ENCODE results near the gene DAB2IP.

Gene DAB2IP

DNA sequence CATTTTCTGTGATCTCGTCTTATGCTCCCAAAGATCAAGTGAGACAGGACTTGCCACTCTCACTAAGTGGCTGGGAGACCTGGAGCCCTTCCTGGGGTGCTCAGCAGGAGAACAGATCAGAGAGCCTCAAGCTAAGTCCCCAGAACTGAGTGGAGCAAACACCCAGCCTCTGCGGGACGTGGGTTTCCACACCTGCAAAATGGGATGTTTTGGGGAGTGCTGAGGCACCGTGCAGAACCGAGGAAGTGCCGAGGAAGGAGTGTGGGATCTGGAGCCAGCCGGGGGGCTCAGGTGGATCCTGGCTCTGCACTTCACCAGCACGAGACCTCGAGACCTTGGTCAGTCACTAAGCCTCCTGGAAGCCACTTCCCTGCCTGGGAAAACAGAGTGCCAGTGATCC, 166.0 kb downstream of the DAB2IP start:
- intact Hi-C loops (cut with DNase I; ENCODE audit: low total_unique reads) = no loop called here
- H3K27ac ChIP-seq = no peak overlapping the region
- peaks cover 0 to 9% (median 5%) of the 10 kb centered on the region in 3 donors for H3K36me3 ChIP-seq
- H3K4me3 ChIP-seq = no peak overlapping the region
- no peaks in the 10 kb centered on the region for H3K27me3 ChIP-seq
- no peaks in the 10 kb centered on the region for H3K9me3 ChIP-seq
- H3K4me1 ChIP-seq = no peaks in the 10 kb centered on the region
- DNase-seq = peak in 1 of 2 donors; percentile 31
- TF ChIP-seq, protein P1, sequence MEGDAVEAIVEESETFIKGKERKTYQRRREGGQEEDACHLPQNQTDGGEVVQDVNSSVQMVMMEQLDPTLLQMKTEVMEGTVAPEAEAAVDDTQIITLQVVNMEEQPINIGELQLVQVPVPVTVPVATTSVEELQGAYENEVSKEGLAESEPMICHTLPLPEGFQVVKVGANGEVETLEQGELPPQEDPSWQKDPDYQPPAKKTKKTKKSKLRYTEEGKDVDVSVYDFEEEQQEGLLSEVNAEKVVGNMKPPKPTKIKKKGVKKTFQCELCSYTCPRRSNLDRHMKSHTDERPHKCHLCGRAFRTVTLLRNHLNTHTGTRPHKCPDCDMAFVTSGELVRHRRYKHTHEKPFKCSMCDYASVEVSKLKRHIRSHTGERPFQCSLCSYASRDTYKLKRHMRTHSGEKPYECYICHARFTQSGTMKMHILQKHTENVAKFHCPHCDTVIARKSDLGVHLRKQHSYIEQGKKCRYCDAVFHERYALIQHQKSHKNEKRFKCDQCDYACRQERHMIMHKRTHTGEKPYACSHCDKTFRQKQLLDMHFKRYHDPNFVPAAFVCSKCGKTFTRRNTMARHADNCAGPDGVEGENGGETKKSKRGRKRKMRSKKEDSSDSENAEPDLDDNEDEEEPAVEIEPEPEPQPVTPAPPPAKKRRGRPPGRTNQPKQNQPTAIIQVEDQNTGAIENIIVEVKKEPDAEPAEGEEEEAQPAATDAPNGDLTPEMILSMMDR (IDR thresholded peaks at IDR 0.05) = no peak

DNA sequence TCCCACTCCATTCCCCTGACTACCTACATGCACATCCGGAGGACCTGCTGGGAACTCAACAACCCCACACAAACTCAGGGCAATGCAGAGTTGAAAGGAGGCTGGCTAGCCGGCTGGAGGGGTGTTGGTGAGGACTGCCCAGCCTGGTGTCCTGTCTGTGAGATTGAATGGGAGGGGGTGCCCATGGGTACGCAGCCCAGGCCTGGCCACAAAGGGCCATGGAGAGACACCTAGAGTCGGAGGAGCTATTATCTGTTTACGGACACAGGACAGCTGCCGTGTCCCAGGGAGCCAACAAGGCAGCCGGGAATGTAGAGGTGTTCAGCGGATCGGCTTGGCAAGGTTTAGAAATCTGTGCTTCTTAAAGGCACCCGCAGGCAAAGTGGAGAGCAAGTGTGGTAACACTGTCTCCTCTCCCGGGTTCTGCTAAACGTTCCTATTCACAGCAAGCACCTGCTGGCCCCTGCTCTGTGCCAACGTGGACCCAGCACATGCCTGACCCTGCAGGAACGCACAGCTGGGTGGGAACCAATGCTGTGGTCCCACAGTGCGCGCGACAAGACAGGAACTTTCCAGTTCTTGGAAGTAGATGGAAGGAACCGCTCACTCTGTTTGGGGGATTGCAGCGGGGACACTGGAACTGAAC, 166.7 kb downstream of the DAB2IP start:
- Histone ChIP-seq H3K27me3 (no peaks in the 10 kb centered on the region), H3K4me1 (no peaks in the 10 kb centered on the region), H3K27ac (no peak overlapping the region), H3K9me3 (no peaks in the 10 kb centered on the region), H3K4me3 (no peak overlapping the region), H3K36me3 (peaks cover 0 to 13% (median 7%) of the 10 kb centered on the region in 3 donors)
- TF ChIP-seq, protein P1 (IDR thresholded peaks at IDR 0.05) = no peak
- intact Hi-C loops (cut with DNase I; ENCODE audit: low total_unique reads) = no loop called here
- DNase-seq = no peak

DNA sequence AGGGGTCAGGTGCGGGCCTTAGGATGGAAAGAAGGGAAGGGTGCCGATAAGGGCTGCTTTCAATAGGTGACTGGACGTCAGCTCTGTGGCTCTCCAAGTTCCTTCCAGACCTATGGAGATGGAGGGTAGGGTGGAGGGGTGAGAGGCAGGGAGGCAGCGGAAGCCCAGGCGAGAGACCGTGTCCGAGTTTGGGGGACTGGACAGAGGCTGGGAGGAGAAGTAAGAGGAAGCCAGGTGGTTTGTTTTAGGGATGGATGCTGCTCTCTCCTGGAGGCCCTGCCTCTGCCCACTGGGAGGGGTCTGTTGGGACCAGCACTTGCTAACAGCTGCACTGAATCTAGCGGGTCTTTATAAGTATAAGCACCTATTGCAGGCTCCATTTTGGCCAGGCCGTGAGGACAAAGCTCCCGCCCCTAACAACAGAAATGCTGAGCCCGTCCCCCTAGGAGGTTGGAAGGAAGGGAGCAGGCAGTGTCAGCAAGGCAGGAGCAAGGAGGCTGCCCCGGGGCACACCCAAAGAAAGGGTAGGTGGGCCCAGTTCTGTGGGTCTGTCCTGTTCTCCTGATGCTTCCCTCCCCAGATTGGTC, 167.5 kb downstream of the DAB2IP start:
- Histone ChIP-seq H3K27me3 (no peaks in the 10 kb centered on the region), H3K4me1 (no peaks in the 10 kb centered on the region), H3K36me3 (peaks cover 0 to 13% (median 7%) of the 10 kb centered on the region in 3 donors), H3K4me3 (no peak overlapping the region), H3K9me3 (no peaks in the 10 kb centered on the region), H3K27ac (no peak overlapping the region)
- TF ChIP-seq, protein P1 (IDR thresholded peaks at IDR 0.05) = no peak
- DNase-seq = peak in 1 of 2 donors; percentile 48
- intact Hi-C loops (cut with DNase I; ENCODE audit: low total_unique reads) = no loop called here

DNA sequence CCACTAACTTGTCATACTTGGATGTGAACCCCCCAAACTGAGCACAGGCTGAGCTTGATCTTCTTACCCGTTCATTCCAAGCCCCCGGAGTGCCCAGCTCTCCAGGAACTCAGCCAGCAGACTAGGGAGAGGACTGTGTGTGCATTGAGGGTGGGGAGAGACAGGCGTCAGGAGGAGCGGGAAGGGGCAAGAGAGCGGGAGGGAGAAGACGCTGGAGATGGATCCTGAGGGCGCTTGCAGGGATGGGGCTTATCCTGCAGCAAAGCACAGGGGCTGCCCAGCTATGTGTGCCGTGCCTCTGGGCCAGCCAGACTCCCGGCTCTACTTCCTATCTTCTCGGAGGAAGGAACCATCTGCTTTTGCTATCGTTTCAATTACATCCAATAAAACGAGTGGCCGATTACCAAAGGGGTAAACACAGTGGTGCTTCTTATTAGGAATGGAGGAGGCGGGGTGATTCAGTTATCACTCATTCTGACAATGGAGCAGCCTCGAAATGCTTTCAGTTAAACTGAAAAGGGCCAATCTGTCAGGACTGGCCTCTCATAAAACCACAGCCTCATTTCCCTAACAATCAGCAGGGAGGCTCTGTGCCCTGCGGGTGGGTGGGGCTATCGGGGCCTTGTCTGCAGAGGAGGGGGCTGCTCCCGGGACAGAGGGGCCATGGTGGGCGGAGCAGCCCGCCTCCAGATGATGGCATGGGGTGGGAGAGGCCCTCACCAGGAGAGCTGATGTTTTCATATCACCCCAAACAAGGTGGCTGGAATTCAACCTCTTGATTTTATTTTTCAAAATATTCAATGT, 168.2 kb downstream of the DAB2IP start:
- H3K4me3 ChIP-seq = no peak overlapping the region
- no peaks in the 10 kb centered on the region for H3K9me3 ChIP-seq
- no peaks in the 10 kb centered on the region for H3K27me3 ChIP-seq
- TF ChIP-seq, protein P1 (IDR thresholded peaks at IDR 0.05) = no peak
- no peak for DNase-seq
- no peaks in the 10 kb centered on the region for H3K4me1 ChIP-seq
- peaks cover 0 to 13% (median 7%) of the 10 kb centered on the region in 3 donors for H3K36me3 ChIP-seq
- intact Hi-C loops (cut with DNase I; ENCODE audit: low total_unique reads) = no loop called here
- no peak overlapping the region for H3K27ac ChIP-seq

DNA sequence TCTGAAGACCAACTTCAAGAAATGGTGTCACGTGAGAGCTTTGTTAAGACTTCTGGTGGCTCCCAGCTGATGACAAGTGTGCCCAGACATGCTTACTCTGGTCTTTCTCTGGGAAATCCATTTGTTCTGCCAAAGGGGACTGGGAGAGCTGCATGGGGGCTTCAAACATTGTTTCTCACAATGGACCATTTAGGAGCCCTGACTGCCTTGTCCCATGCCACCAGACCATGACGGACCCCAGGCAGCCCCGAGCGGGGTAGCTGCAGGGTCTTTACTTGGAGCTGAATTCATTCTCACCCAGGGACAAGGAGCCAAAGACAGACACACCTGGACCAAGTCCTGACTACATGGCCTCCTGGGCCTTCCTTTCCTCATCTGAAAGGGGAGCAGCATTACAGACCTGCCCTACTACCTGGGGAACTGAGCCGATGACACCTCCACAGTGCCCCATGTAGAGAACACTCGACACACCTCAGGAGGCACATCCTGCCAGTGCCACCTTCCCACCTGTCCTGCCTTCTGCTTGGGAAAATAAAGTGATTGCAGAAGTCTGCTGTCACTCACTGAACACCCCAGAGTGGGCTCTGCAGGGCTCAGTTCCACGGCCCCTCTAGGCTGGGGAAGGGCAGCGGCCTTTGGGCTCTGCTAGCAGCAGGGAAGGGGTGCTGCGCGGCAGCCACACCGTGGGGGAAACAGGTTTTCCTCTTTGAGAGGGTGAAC, 169.0 kb downstream of the DAB2IP start:
- Histone ChIP-seq H3K4me3 (no peak overlapping the region), H3K27me3 (no peaks in the 10 kb centered on the region), H3K36me3 (peaks cover 0 to 13% (median 7%) of the 10 kb centered on the region in 3 donors), H3K27ac (no peak overlapping the region), H3K4me1 (no peaks in the 10 kb centered on the region), H3K9me3 (no peaks in the 10 kb centered on the region)
- intact Hi-C loops (cut with DNase I; ENCODE audit: low total_unique reads) = no loop called here
- TF ChIP-seq, protein P1 (IDR thresholded peaks at IDR 0.05) = no peak
- no peak for DNase-seq

Data from tibial artery (tissue), 4 donors.